ENCODE results near the gene HIVEP1.

The HIVEP1 gene

GRCh38 chr6:12026833-12027232, 14.7 kb downstream of the HIVEP1 start:
- Histone ChIP-seq H3K36me3 (ENCODE audit: insufficient read depth, low read length) (0 out of 2 replicates have a peak, but pooled peaks cover 5% of the 10 kb centered on the region), H3K9ac (ENCODE audit: insufficient read length) (no peak overlapping the region), H3K4me3 (no peak overlapping the region), H3K27ac (no peak overlapping the region), H3K9me3 (ENCODE audit: low read depth, low read length) (no peaks in the 10 kb centered on the region)
- no peak for TF ChIP-seq EZH2 (IDR thresholded peaks at IDR 0.05)
- TF ChIP-seq POLR2AphosphoS5 (IDR thresholded peaks at IDR 0.05; ENCODE audit: borderline replicate concordance, low read depth, low read length), result no peak
- TF ChIP-seq FOXP2 (optimal IDR thresholded peaks at IDR 0.05; ENCODE audit: control extremely low read depth, extremely low read length, insufficient read depth), result no peak
- DNase-seq (ENCODE audit: low read depth, low spot score), result no peak

DNA sequence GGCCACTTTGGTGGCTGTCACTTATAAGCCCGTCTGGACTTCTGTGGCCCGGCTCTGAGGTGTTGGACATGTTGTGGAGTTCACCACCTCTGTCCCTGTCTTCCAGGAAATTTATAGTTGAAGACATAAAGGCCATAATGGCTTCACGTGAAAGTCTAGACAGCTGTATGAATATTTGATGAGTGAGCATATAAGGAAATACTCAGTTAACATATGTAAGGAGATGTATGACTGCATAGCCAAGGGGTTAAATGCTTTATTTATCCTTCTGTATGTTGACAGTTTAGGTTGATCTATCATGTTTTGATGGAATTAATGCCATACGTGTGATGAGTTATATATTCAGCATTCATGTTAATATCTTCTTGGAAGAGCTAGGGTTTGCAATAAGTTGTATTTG, 16.1 kb downstream of the HIVEP1 start:
- H3K9me3 ChIP-seq (ENCODE audit: low read depth, low read length), result no peaks in the 10 kb centered on the region
- no peak overlapping the region for H3K27ac ChIP-seq
- H3K4me3 ChIP-seq, result no peak overlapping the region
- H3K36me3 ChIP-seq (ENCODE audit: insufficient read depth, low read length), result 0 out of 2 replicates have a peak, but pooled peaks cover 5% of the 10 kb centered on the region
- DNase-seq (ENCODE audit: low read depth, low spot score), result no peak
- TF ChIP-seq FOXP2 (optimal IDR thresholded peaks at IDR 0.05; ENCODE audit: control extremely low read depth, extremely low read length, insufficient read depth) (no peak), POLR2AphosphoS5 (IDR thresholded peaks at IDR 0.05; ENCODE audit: borderline replicate concordance, low read depth, low read length) (no peak), EZH2 (IDR thresholded peaks at IDR 0.05) (no peak)
- H3K9ac ChIP-seq (ENCODE audit: insufficient read length), result no peak overlapping the region

DNA sequence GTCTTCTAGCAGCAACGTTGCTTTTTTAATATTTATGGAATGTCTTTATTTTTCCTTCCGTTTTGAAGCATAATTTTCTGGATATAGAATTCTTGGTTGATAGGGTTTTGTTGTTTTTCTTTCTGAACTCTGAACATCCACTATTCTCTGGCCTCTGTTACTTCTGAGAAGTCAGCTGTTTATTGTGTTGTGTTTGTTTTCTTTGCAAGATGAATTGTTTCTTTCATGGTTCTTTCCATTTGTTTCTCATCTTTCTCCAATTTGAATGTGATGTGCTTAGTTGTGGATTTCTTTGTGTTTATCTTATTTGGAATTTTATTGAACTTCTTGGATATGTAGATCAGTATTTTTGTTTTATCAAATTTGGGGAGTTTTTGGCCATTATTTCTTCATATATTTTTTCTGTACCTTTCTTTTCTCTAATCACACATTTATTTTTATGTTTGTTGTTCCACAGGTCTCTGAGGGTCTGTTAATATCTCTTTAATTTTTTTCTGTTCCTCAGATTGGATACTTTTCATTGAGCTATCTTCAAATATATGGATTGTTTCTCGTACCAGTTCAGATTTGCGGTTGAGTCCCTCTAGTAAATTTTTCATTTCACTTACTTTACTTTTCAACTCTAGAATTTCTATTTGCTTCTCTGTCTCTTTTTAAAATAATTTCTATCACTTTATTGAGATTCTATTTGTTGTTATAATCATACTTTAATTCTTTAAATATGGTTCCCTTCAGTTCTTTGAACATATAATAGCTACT, 18.0 kb downstream of the HIVEP1 start:
- no peak overlapping the region for H3K27ac ChIP-seq
- no peaks in the 10 kb centered on the region for H3K9me3 ChIP-seq (ENCODE audit: low read depth, low read length)
- TF ChIP-seq FOXP2 (optimal IDR thresholded peaks at IDR 0.05; ENCODE audit: control extremely low read depth, extremely low read length, insufficient read depth), result no peak
- no peak for TF ChIP-seq EZH2 (IDR thresholded peaks at IDR 0.05)
- TF ChIP-seq POLR2AphosphoS5 (IDR thresholded peaks at IDR 0.05; ENCODE audit: borderline replicate concordance, low read depth, low read length), result no peak
- H3K4me3 ChIP-seq, result no peak overlapping the region
- H3K9ac ChIP-seq (ENCODE audit: insufficient read length), result no peak overlapping the region
- 0 out of 2 replicates have a peak, but pooled peaks cover 5% of the 10 kb centered on the region for H3K36me3 ChIP-seq (ENCODE audit: insufficient read depth, low read length)
- no peak for DNase-seq (ENCODE audit: low read depth, low spot score)

DNA sequence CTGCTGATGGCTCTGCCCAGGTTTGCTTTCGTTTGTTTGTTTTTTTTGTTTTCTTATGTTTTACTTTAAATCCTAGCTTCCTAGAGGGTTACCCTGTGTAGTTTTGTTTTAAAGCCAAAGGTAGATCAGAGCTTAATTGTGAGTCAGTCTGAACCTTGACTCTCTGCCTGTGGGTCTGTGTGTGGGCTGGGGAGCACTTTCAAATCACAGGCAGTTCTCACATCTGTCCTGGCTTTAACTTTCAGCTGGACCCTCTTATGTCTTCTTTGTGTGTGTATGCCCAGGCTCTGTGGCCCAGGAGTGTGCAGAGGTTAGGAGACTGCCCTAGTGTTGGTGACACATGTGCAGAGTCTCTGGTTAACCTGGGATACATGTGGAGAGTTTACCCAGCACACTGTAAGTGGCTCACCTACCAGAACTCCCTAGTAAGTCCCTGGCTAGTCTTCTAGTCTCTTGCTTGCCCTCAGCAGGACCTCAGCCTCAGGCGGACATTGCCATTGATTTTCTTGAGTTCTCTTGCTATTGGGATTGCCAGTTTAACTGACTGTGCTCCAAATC, 19.0 kb downstream of the HIVEP1 start:
- Histone ChIP-seq H3K27ac (no peak overlapping the region), H3K36me3 (ENCODE audit: insufficient read depth, low read length) (0 out of 2 replicates have a peak, but pooled peaks cover 5% of the 10 kb centered on the region), H3K9me3 (ENCODE audit: low read depth, low read length) (no peaks in the 10 kb centered on the region), H3K4me3 (no peak overlapping the region), H3K9ac (ENCODE audit: insufficient read length) (no peak overlapping the region)
- TF ChIP-seq EZH2 (IDR thresholded peaks at IDR 0.05) (no peak), FOXP2 (optimal IDR thresholded peaks at IDR 0.05; ENCODE audit: control extremely low read depth, extremely low read length, insufficient read depth) (no peak), POLR2AphosphoS5 (IDR thresholded peaks at IDR 0.05; ENCODE audit: borderline replicate concordance, low read depth, low read length) (no peak)
- no peak for DNase-seq (ENCODE audit: low read depth, low spot score)

DNA sequence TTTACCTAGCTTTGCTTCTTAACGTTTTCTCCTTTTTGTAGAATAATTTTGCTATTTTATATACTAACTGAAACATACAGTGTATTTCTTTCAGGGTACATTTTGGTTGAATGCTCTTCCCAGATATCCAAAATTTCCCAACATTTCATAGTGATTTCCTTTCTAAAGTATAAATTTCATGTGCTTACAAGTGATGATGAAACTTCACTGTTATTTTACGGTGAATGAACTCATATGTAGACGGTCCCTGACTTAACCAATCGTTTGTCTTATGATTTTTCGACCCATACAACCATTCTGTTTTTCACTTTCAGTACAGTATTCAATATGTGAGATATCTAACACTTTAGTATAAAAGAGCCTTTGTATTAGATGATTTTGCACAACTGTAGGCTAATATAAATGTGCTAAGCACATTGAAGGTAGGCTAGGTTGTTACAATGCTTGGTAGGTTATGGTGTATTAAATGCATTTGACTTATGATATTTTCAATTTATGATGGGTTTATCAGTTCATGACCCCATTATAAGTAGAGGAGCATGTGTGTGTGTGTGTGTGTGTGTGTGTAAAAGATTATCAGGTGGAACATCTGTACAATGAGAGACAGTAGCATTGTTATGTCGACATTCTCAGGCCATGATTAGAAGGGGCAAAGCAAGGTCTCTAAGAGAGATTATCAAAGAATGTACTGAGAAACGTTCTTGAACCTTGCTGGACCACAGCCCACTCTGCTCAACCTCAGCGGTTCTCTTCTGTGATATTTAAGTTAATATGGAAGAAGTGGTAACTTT, 20.9 kb downstream of the HIVEP1 start:
- no peak overlapping the region for H3K27ac ChIP-seq
- TF ChIP-seq EZH2 (IDR thresholded peaks at IDR 0.05), result no peak
- TF ChIP-seq FOXP2 (optimal IDR thresholded peaks at IDR 0.05; ENCODE audit: control extremely low read depth, extremely low read length, insufficient read depth), result no peak
- TF ChIP-seq POLR2AphosphoS5 (IDR thresholded peaks at IDR 0.05; ENCODE audit: borderline replicate concordance, low read depth, low read length), result no peak
- DNase-seq (ENCODE audit: low read depth, low spot score), result no peak
- H3K4me3 ChIP-seq, result no peak overlapping the region
- H3K9me3 ChIP-seq (ENCODE audit: low read depth, low read length), result no peaks in the 10 kb centered on the region
- H3K36me3 ChIP-seq (ENCODE audit: insufficient read depth, low read length), result 0 out of 2 replicates have a peak, but pooled peaks cover 5% of the 10 kb centered on the region
- no peak overlapping the region for H3K9ac ChIP-seq (ENCODE audit: insufficient read length)

DNA sequence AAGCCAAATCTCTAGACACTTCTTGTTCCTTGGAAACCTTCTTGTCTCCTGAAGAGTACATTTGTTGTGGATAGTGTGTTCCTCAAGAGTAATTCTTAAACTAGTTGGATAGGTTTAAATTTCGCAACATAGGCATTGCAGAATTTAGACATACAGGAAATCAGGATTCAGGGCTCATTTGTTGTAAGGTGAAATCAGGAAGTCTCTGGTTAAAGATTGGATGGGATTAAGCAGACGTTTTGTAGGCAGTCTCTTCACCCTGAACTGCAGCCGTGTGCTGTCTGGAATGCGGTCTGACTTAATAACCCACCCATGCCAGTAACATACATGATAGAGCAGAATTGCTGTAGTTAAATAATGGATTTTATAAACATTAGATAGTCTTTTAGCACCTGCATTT, 21.7 kb downstream of the HIVEP1 start:
- peak; percentile 45 for DNase-seq (ENCODE audit: low read depth, low spot score)
- Histone ChIP-seq H3K4me3 (no peak overlapping the region), H3K27ac (no peak overlapping the region)

DNA sequence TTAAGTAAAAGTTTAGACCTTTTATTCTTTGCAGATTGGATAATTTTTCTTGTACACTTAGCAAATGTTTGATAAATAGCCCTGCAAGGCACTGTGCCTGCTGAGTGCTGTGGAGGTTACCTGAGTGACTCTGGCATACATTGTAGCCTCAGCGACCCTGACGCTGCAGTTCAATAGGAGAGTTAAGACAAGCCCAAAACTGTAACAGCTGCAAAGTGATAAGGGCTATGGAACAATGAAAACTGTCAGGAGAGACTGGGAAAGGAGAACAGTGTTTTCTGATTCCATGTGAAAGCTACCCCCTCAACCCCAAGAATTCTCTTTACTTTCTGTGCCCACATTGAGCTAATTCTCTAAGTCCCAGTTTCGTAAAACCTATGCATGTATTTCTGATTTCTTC, 22.2 kb downstream of the HIVEP1 start:
- no peak for TF ChIP-seq EZH2 (IDR thresholded peaks at IDR 0.05)
- no peak for TF ChIP-seq POLR2AphosphoS5 (IDR thresholded peaks at IDR 0.05; ENCODE audit: borderline replicate concordance, low read depth, low read length)
- TF ChIP-seq FOXP2 (optimal IDR thresholded peaks at IDR 0.05; ENCODE audit: control extremely low read depth, extremely low read length, insufficient read depth), result no peak
- no peak for DNase-seq (ENCODE audit: low read depth, low spot score)
- Histone ChIP-seq H3K36me3 (ENCODE audit: insufficient read depth, low read length) (no peaks in the 10 kb centered on the region), H3K9me3 (ENCODE audit: low read depth, low read length) (no peaks in the 10 kb centered on the region), H3K27ac (no peak overlapping the region), H3K4me3 (no peak overlapping the region), H3K9ac (ENCODE audit: insufficient read length) (no peak overlapping the region)

More for the DNA sequence above, 21.7 kb downstream of the HIVEP1 start:
- Histone ChIP-seq H3K9ac (ENCODE audit: insufficient read length) (no peak overlapping the region), H3K9me3 (ENCODE audit: low read depth, low read length) (no peaks in the 10 kb centered on the region), H3K36me3 (ENCODE audit: insufficient read depth, low read length) (no peaks in the 10 kb centered on the region)
- TF ChIP-seq FOXP2 (optimal IDR thresholded peaks at IDR 0.05; ENCODE audit: control extremely low read depth, extremely low read length, insufficient read depth), result no peak
- TF ChIP-seq POLR2AphosphoS5 (IDR thresholded peaks at IDR 0.05; ENCODE audit: borderline replicate concordance, low read depth, low read length), result no peak
- TF ChIP-seq EZH2 (IDR thresholded peaks at IDR 0.05), result no peak

GRCh38 chr6:12034837-12035236, 22.7 kb downstream of the HIVEP1 start:
- no peak for TF ChIP-seq POLR2AphosphoS5 (IDR thresholded peaks at IDR 0.05; ENCODE audit: borderline replicate concordance, low read depth, low read length)
- TF ChIP-seq FOXP2 (optimal IDR thresholded peaks at IDR 0.05; ENCODE audit: control extremely low read depth, extremely low read length, insufficient read depth), result no peak
- no peak for TF ChIP-seq EZH2 (IDR thresholded peaks at IDR 0.05)
- Histone ChIP-seq H3K36me3 (ENCODE audit: insufficient read depth, low read length) (no peaks in the 10 kb centered on the region), H3K9me3 (ENCODE audit: low read depth, low read length) (no peaks in the 10 kb centered on the region), H3K4me3 (no peak overlapping the region), H3K9ac (ENCODE audit: insufficient read length) (no peak overlapping the region), H3K27ac (no peak overlapping the region)
- no peak for DNase-seq (ENCODE audit: low read depth, low spot score)
